ENCODE results near the gene RPS21. TPM values are rescaled to one million over a fixed set of nuclear protein-coding genes. Genes with fewer than 3 reads are reported as not detected.
A peak's percentile ranks its signal among the peaks of the same experiment; 100 is the strongest.

RPS21 gene
- total and polyA plus RNA-seq, 9 of the 15 experiments (the other 6 are each of a cell fraction or from before 2014, with no cell fraction given): 1,380 to 5,647 (median 3,091) TPM

DNA sequence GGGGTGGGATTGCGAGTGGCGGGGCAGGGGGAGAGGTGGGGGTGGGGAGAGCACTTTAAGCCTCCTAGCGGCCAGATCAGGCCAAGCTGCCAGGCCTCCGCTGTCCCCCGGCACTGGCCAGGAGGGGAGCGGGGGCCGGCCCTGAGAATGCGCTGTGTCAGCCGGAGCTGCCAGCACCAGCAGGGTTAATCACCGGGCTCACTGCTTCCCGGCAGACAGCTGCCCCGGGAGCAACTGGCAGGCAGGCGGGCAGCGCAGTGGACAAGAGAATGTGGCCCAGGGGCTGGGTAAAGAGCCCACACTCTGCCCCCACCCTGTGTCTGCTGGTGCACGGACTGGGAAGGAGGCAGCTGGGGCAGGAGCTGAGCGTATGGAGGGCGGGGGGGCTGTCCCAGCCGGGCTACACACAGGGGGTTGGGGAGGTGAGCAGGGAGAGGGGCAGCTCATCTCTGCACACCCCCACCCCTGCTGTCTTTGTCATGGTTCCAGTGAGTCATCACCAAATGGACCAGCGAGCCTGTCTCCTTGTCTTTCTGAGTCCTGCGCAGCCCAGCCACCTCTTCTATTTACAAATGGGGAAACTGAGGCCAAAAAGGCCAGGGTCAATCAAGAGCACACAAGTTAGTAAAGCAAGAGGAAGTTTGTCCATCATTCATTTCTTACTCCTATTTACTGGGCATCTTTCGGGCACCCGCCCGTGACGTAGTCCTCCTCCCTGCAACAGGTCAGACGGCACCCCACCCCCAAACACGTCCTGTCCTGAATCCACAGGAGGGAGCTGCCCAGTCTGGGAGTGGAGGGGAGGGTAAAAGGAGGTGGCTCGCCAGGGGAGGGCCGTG, 17.7 kb upstream of the RPS21 start (continued):
- TF ChIP-seq, protein P1, sequence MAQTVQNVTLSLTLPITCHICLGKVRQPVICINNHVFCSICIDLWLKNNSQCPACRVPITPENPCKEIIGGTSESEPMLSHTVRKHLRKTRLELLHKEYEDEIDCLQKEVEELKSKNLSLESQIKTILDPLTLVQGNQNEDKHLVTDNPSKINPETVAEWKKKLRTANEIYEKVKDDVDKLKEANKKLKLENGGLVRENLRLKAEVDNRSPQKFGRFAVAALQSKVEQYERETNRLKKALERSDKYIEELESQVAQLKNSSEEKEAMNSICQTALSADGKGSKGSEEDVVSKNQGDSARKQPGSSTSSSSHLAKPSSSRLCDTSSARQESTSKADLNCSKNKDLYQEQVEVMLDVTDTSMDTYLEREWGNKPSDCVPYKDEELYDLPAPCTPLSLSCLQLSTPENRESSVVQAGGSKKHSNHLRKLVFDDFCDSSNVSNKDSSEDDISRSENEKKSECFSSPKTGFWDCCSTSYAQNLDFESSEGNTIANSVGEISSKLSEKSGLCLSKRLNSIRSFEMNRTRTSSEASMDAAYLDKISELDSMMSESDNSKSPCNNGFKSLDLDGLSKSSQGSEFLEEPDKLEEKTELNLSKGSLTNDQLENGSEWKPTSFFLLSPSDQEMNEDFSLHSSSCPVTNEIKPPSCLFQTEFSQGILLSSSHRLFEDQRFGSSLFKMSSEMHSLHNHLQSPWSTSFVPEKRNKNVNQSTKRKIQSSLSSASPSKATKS (CRISPR knock-in tag; IDR thresholded peaks at IDR 0.05): no peak
- no peak for TF ChIP-seq ZNF695 (CRISPR knock-in tag; IDR thresholded peaks at IDR 0.05)
- no peak for TF ChIP-seq ZNF384 (IDR thresholded peaks at IDR 0.05; ENCODE audit: low read depth, low read length)
- no peak for TF ChIP-seq FOXK1 (CRISPR knock-in tag; IDR thresholded peaks at IDR 0.05; ENCODE audit: borderline replicate concordance)
- TF ChIP-seq MIER1 (IDR thresholded peaks at IDR 0.05; ENCODE audit: low read depth): no peak
- TF ChIP-seq NONO (IDR thresholded peaks at IDR 0.05; ENCODE audit: low read depth in 2 of 2, low read length in 1 of 2): no peak
- TF ChIP-seq CCAR2 (IDR thresholded peaks at IDR 0.05; ENCODE audit: low read depth, low read length): no peak
- no peak for TF ChIP-seq NFRKB (IDR thresholded peaks at IDR 0.05; ENCODE audit: low read depth)
- TF ChIP-seq ZNF778 (CRISPR knock-in tag; IDR thresholded peaks at IDR 0.05): no peak
- TF ChIP-seq, protein P2, sequence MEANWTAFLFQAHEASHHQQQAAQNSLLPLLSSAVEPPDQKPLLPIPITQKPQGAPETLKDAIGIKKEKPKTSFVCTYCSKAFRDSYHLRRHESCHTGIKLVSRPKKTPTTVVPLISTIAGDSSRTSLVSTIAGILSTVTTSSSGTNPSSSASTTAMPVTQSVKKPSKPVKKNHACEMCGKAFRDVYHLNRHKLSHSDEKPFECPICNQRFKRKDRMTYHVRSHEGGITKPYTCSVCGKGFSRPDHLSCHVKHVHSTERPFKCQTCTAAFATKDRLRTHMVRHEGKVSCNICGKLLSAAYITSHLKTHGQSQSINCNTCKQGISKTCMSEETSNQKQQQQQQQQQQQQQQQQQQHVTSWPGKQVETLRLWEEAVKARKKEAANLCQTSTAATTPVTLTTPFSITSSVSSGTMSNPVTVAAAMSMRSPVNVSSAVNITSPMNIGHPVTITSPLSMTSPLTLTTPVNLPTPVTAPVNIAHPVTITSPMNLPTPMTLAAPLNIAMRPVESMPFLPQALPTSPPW (CRISPR knock-in tag; IDR thresholded peaks at IDR 0.05): peak; percentile 70
- no peak for TF ChIP-seq STAT5B (CRISPR knock-in tag; IDR thresholded peaks at IDR 0.05)
- no peak for TF ChIP-seq XRCC5 (IDR thresholded peaks at IDR 0.05; ENCODE audit: low read depth, low read length)
- no peak for TF ChIP-seq SP2 (IDR thresholded peaks at IDR 0.05; ENCODE audit: extremely low read depth, low read depth, low read length, poor library complexity, severe bottlenecking)
- TF ChIP-seq ZNF263 (CRISPR knock-in tag; IDR thresholded peaks at IDR 0.05; ENCODE audit: borderline replicate concordance): no peak
- TF ChIP-seq ZEB2 (IDR thresholded peaks at IDR 0.05): no peak
- TF ChIP-seq, protein P3, sequence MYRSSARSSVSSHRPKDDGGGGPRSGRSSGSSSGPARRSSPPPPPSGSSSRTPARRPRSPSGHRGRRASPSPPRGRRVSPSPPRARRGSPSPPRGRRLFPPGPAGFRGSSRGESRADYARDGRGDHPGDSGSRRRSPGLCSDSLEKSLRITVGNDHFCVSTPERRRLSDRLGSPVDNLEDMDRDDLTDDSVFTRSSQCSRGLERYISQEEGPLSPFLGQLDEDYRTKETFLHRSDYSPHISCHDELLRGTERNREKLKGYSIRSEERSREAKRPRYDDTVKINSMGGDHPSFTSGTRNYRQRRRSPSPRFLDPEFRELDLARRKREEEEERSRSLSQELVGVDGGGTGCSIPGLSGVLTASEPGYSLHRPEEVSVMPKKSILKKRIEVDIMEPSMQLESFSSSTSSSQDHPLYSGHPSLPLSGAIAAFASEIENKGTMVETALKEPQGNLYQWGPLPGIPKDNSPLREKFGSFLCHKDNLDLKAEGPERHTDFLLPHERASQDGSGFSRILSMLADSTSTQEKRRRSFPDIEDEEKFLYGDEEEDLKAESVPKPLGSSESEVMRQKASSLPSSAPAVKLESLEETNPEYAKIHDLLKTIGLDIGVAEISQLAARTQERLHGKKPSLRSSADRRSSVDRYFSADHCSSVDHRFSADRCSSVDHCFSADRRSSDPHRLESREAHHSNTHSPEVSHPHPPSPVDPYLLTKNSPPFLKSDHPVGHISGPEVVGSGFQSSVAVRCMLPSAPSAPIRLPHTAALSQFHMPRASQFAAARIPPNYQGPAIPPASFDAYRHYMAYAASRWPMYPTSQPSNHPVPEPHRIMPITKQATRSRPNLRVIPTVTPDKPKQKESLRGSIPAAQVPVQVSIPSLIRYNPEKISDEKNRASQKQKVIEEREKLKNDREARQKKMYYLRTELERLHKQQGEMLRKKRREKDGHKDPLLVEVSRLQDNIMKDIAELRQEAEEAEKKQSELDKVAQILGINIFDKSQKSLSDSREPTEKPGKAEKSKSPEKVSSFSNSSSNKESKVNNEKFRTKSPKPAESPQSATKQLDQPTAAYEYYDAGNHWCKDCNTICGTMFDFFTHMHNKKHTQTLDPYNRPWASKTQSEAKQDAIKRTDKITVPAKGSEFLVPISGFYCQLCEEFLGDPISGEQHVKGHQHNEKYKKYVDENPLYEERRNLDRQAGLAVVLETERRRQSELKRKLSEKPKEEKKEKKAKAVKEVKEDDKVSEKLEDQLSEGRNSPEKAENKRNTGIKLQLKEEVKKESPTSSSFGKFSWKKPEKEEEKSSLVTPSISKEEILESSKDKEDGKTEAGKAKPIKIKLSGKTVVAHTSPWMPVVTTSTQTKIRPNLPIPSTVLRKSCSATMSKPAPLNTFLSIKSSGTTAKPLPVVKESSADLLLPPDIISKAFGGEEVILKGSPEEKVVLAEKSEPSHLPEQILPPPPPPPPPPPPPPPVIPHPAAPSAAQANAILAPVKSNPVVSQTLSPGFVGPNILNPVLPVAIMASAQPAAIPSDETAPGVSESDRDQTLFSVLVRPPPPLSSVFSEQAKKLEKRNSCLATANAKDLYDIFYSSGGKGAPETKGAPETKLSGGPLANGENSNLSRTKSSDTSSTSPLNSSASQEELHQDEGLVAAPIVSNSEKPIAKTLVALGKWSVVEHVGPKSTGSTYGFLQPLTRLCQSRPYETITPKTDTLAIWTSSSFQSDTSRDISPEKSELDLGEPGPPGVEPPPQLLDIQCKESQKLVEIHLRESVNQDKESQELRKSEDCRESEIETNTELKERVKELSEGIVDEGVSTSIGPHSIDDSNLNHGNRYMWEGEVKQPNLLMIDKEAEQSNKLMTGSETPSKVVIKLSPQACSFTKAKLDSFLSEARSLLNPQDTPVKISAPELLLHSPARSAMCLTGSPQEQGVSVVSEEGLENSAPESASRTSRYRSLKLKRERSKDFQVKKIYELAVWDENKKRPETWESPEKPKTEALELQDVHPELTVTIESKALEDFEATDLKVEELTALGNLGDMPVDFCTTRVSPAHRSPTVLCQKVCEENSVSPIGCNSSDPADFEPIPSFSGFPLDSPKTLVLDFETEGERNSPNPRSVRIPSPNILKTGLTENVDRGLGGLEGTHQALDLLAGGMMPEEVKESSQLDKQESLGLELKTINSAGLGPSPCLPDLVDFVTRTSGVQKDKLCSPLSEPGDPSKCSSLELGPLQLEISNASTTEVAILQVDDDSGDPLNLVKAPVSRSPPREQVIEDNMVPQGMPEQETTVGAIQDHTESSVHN (IDR thresholded peaks at IDR 0.05; ENCODE audit: borderline replicate concordance in 1 of 2, low read depth in 1 of 2): no peak
